GM23338 (cell line): ENCODE data around the gene C17orf78. TPM values are rescaled to one million over a fixed set of nuclear protein-coding genes. Genes with fewer than 3 reads are reported as not detected.

Experiments used
- ATAC-seq: fragments of 200-7000 bp; cut with Tn5 transposase; 3 replicates; pipeline ENCODE4 v1.9.1; 2020
- DNase-seq: peaks from one replicate; pipeline ENCODE4 v3.0.0-alpha.2; 2015; ENCODE audit warnings: low spot score
- H2AFZ ChIP-seq: fragments of 200-600 bp; sonication (generic); 2 replicates; pipeline ENCODE4 v1.8.0; 2016; ENCODE audit warnings: antibody characterized with exemption, mild to moderate bottlenecking, moderate library complexity
- H3F3A ChIP-seq: fragments of 200-600 bp; sonication (generic); replicated peaks from 2 replicates; pipeline ENCODE4 v1.8.0; 2017; ENCODE audit warnings: antibody characterized with exemption, mixed run types, low read depth
- H3K27ac ChIP-seq: fragments of 200-600 bp; sonication (generic); 2 replicates; pipeline ENCODE4 v1.6.1; 2016; ENCODE audit warnings: low read depth
- H3K27me3 ChIP-seq: fragments of 200-600 bp; sonication (generic); 2 replicates; pipeline ENCODE4 v1.8.0; 2016; ENCODE audit warnings: mild to moderate bottlenecking, mixed run types, moderate library complexity; ENCODE audit not compliant: insufficient read depth
- H3K36me3 ChIP-seq: fragments of 200-600 bp; sonication (generic); 2 replicates; pipeline ENCODE4 v1.8.0; 2016; ENCODE audit warnings: mild to moderate bottlenecking; ENCODE audit not compliant: insufficient read depth
- H3K4me1 ChIP-seq: fragments of 200-600 bp; sonication (generic); 2 replicates; pipeline ENCODE4 v1.8.0; 2016; ENCODE audit warnings: mild to moderate bottlenecking, moderate library complexity; ENCODE audit not compliant: insufficient read depth
- H3K4me2 ChIP-seq: fragments of 200-600 bp; sonication (generic); 2 replicates; pipeline ENCODE4 v1.7.1; 2017; ENCODE audit warnings: mixed run types
- H3K4me3 ChIP-seq: fragments of 200-600 bp; sonication (generic); 2 replicates; pipeline ENCODE4 v1.6.1; 2016; ENCODE audit warnings: mixed run types
- H3K79me2 ChIP-seq: fragments of 200-600 bp; sonication (generic); replicated peaks from 2 replicates; pipeline ENCODE4 v1.8.0; 2017; ENCODE audit warnings: mild to moderate bottlenecking; ENCODE audit not compliant: insufficient read depth
- H3K9me2 ChIP-seq: fragments of 200-600 bp; sonication (generic); 2 replicates; pipeline ENCODE4 v1.8.0; 2017; ENCODE audit not compliant: insufficient read depth
- H4K20me1 ChIP-seq: fragments of 200-600 bp; sonication (generic); replicated peaks from 2 replicates; pipeline ENCODE4 v1.8.0; 2017; ENCODE audit warnings: mild to moderate bottlenecking; ENCODE audit not compliant: insufficient read depth
- H3K27ac Mint-ChIP-seq: 2 replicates; pipeline ENCODE4 v1.8.0; 2020; ENCODE audit warnings: inconsistent platforms, mild to moderate bottlenecking, moderate library complexity, mixed read lengths
- H3K27me3 Mint-ChIP-seq: 3 replicates; pipeline ENCODE4 v1.8.0; 2022; ENCODE audit warnings: low read depth, mild to moderate bottlenecking, moderate library complexity, mixed read lengths, inconsistent platforms; ENCODE audit not compliant: insufficient read depth, poor library complexity
- H3K36me3 Mint-ChIP-seq: 3 replicates; pipeline ENCODE4 v1.8.0; 2021; ENCODE audit warnings: low read depth, mild to moderate bottlenecking, inconsistent platforms, moderate library complexity, mixed read lengths
- H3K4me1 Mint-ChIP-seq: 3 replicates; pipeline ENCODE4 v1.8.0; 2020; ENCODE audit warnings: mild to moderate bottlenecking, inconsistent platforms, mixed read lengths
- H3K4me3 Mint-ChIP-seq: 3 replicates; pipeline ENCODE4 v1.8.0; 2021; ENCODE audit warnings: moderate library complexity, mild to moderate bottlenecking, inconsistent platforms, mixed read lengths
- H3K9me3 Mint-ChIP-seq: 3 replicates; pipeline ENCODE4 v1.8.0; 2020; ENCODE audit warnings: moderate library complexity, mild to moderate bottlenecking, inconsistent platforms, mixed read lengths
- CREB1 ChIP-seq: fragments of 250-450 bp; sonication (Bioruptor Pico); IDR thresholded peaks from 2 replicates; pipeline ENCODE4 v1.5.0; 2020; ENCODE audit warnings: low read depth, mild to moderate bottlenecking, moderate library complexity
- CTCF ChIP-seq, 2 experiments: fragments of 200-600 bp in 1 of 2; sonication (generic) in 1 of 2; conservative IDR thresholded peaks; 2 replicates each; pipeline versions ENCODE4 v1.5.1 to v1.6.1; 2016 to 2017; ENCODE audit warnings: antibody characterized with exemption in 2 of 2, low read depth in 2 of 2, mild to moderate bottlenecking in 2 of 2, moderate library complexity in 1 of 2
- ETS1 ChIP-seq: IDR thresholded peaks from 2 replicates; pipeline ENCODE4 v1.6.1; 2016; ENCODE audit warnings: antibody characterized with exemption
- EZH2 ChIP-seq: fragments of 200-600 bp; sonication (generic); IDR thresholded peaks from one replicate; pipeline ENCODE4 v1.8.0; 2017; ENCODE audit warnings: antibody characterized with exemption, mild to moderate bottlenecking, low read depth; ENCODE audit not compliant: unreplicated experiment
- EZH2phosphoT487 ChIP-seq: fragments of 200-600 bp; sonication (generic); IDR thresholded peaks from one replicate; pipeline ENCODE4 v1.8.1; 2018; ENCODE audit warnings: antibody characterized with exemption; ENCODE audit not compliant: unreplicated experiment
- JUNB ChIP-seq: IDR thresholded peaks from one replicate; pipeline ENCODE4 v1.6.1; 2016; ENCODE audit warnings: antibody characterized with exemption; ENCODE audit not compliant: unreplicated experiment
- NANOG ChIP-seq: IDR thresholded peaks from 2 replicates; pipeline ENCODE4 v1.6.1; 2016; ENCODE audit warnings: antibody characterized with exemption, borderline replicate concordance
- POLR2AphosphoS5 ChIP-seq: IDR thresholded peaks from 2 replicates; pipeline ENCODE4 v1.6.1; 2016; ENCODE audit warnings: antibody characterized with exemption, low read depth
- REST ChIP-seq: IDR thresholded peaks from one replicate; pipeline ENCODE4 v1.6.1; 2018; ENCODE audit warnings: antibody characterized with exemption; ENCODE audit not compliant: unreplicated experiment
- STAT1 ChIP-seq: IDR thresholded peaks from one replicate; pipeline ENCODE4 v1.6.1; 2016; ENCODE audit warnings: antibody characterized with exemption; ENCODE audit not compliant: unreplicated experiment
- ZNF114 ChIP-seq: fragments of 250-450 bp; sonication (Bioruptor Pico); IDR thresholded peaks from 2 replicates; pipeline ENCODE4 v1.5.0; 2020; ENCODE audit warnings: mild to moderate bottlenecking, moderate library complexity
- ZNF331 ChIP-seq: fragments of 250-450 bp; sonication (Bioruptor Pico); IDR thresholded peaks from 2 replicates; pipeline ENCODE4 v1.5.0; 2020; ENCODE audit warnings: low read depth, mild to moderate bottlenecking, moderate library complexity
- ZNF462 ChIP-seq: fragments of 250-450 bp; sonication (Bioruptor Pico); IDR thresholded peaks from 2 replicates; pipeline ENCODE4 v1.5.0; 2020; ENCODE audit warnings: mild to moderate bottlenecking, moderate library complexity
- polyA plus RNA-seq: library from polyadenylated mRNA; unstranded; fragments of >200 nt; fragmentation: Nextera tagmentation; extraction: Ambion mirVana; gene quantifications from 2 replicates; pipeline ENCODE4 v1.2.1, GENCODE V29; 2016
- total RNA-seq: library from RNA; depleted of rRNA; stranded (reverse); fragments of >200 nt; shearing (Covaris generic); gene quantifications from 2 replicates; pipeline ENCODE4 v1.2.3, GENCODE V29; 2014

The C17orf78 gene
- total and polyA plus RNA-seq, 2 experiments from 2014 or later, result 0.19 TPM; not detected in 1

- Mint-ChIP-seq H3K36me3 (peaks cover 48% of the 10 kb centered on the region), H3K4me3 (no peak overlapping the region), H3K27me3 (peaks cover 2% of the 10 kb centered on the region), H3K4me1 (no peaks in the 10 kb centered on the region), H3K27ac (no peak overlapping the region), H3K9me3 (no peaks in the 10 kb centered on the region)
- H3K27me3 ChIP-seq, result no peaks in the 10 kb centered on the region
- H3K4me3 ChIP-seq, result no peak overlapping the region
- no peak overlapping the region for H2AFZ ChIP-seq
- H4K20me1 ChIP-seq, result 0 out of 2 replicates have a peak, but pooled peaks cover 3% of the 10 kb centered on the region
- H3F3A ChIP-seq, result no peaks in the 10 kb centered on the region
- H3K4me1 ChIP-seq, result no peaks in the 10 kb centered on the region
- ATAC-seq (no peak), DNase-seq (no peak)
- peaks cover 19% of the 10 kb centered on the region for H3K36me3 ChIP-seq
- H3K79me2 ChIP-seq, result no peaks in the 10 kb centered on the region
- no peak for TF ChIP-seq STAT1
- TF ChIP-seq EZH2phosphoT487, result no peak
- TF ChIP-seq ZNF462, result no peak
- no peak for TF ChIP-seq REST
- TF ChIP-seq EZH2, result no peak
- no peak for TF ChIP-seq CREB1
- TF ChIP-seq NANOG, result no peak
- no peak for TF ChIP-seq JUNB
- TF ChIP-seq CTCF (conservative IDR thresholded peaks at IDR 0.05; ENCODE audit: low read depth in 2 of 2), result no peak
- no peak for TF ChIP-seq ZNF114 (CRISPR knock-in tag)
- no peak for TF ChIP-seq POLR2AphosphoS5
- TF ChIP-seq ZNF331 (CRISPR knock-in tag), result no peak
- TF ChIP-seq ETS1, result no peak
- H3K27ac ChIP-seq, result no peak overlapping the region
- no peak overlapping the region for H3K4me2 ChIP-seq
- H3K9me2 ChIP-seq, result no peaks in the 10 kb centered on the region
These were observed 49.5 kb downstream of the C17orf78 start for GRCh38 chr17:37425268-37425667.
